Measurements from ENCODE around the gene ERH. TPM values are rescaled to one million over a fixed set of nuclear protein-coding genes. Genes with fewer than 3 reads are reported as not detected.

Gene ERH
- total RNA-seq, 4 donors from 2014 or later, result 40.6 to 54.3 (median 41.5) TPM

- no peak overlapping the region for H3K4me3 ChIP-seq
- no peaks in the 10 kb centered on the region for H3K36me3 ChIP-seq
- DNase-seq (ENCODE audit: low spot score in 2 of 2), result no peak
- no peaks in the 10 kb centered on the region for H3K27me3 ChIP-seq
- peaks cover 11% of the 10 kb centered on the region for H3K4me1 ChIP-seq
- 76% methylated on average over 4 of the region's 4 CpGs for WGBS
- no peaks in the 10 kb centered on the region for H3K9me3 ChIP-seq
- no peak overlapping the region for H3K27ac ChIP-seq
- TF ChIP-seq POLR2AphosphoS5 (IDR thresholded peaks at IDR 0.05) (no peak), POLR2A (IDR thresholded peaks at IDR 0.05) (no peak), EP300 (IDR thresholded peaks at IDR 0.05) (no peak)
- TF ChIP-seq, protein P1, sequence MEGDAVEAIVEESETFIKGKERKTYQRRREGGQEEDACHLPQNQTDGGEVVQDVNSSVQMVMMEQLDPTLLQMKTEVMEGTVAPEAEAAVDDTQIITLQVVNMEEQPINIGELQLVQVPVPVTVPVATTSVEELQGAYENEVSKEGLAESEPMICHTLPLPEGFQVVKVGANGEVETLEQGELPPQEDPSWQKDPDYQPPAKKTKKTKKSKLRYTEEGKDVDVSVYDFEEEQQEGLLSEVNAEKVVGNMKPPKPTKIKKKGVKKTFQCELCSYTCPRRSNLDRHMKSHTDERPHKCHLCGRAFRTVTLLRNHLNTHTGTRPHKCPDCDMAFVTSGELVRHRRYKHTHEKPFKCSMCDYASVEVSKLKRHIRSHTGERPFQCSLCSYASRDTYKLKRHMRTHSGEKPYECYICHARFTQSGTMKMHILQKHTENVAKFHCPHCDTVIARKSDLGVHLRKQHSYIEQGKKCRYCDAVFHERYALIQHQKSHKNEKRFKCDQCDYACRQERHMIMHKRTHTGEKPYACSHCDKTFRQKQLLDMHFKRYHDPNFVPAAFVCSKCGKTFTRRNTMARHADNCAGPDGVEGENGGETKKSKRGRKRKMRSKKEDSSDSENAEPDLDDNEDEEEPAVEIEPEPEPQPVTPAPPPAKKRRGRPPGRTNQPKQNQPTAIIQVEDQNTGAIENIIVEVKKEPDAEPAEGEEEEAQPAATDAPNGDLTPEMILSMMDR (IDR thresholded peaks at IDR 0.05), result no peak
Observed at GRCh38 chr14:69345402-69345801, 52.7 kb downstream of the ERH start.

GRCh38 chr14:69344171-69344570, 53.9 kb downstream of the ERH start:
- H3K36me3 ChIP-seq, result no peaks in the 10 kb centered on the region
- no peak for DNase-seq (ENCODE audit: low spot score in 2 of 2)
- H3K27me3 ChIP-seq, result no peaks in the 10 kb centered on the region
- H3K9me3 ChIP-seq, result no peaks in the 10 kb centered on the region
- no peak for TF ChIP-seq EP300 (IDR thresholded peaks at IDR 0.05)
- TF ChIP-seq POLR2AphosphoS5 (IDR thresholded peaks at IDR 0.05), result no peak
- TF ChIP-seq, protein P1 (IDR thresholded peaks at IDR 0.05), result no peak
- TF ChIP-seq POLR2A (IDR thresholded peaks at IDR 0.05), result no peak
- no peak overlapping the region for H3K4me3 ChIP-seq
- H3K27ac ChIP-seq, result no peak overlapping the region
- H3K4me1 ChIP-seq, result peaks cover 11% of the 10 kb centered on the region
- WGBS, result 76% methylated on average over 3 of the region's 3 CpGs

DNA sequence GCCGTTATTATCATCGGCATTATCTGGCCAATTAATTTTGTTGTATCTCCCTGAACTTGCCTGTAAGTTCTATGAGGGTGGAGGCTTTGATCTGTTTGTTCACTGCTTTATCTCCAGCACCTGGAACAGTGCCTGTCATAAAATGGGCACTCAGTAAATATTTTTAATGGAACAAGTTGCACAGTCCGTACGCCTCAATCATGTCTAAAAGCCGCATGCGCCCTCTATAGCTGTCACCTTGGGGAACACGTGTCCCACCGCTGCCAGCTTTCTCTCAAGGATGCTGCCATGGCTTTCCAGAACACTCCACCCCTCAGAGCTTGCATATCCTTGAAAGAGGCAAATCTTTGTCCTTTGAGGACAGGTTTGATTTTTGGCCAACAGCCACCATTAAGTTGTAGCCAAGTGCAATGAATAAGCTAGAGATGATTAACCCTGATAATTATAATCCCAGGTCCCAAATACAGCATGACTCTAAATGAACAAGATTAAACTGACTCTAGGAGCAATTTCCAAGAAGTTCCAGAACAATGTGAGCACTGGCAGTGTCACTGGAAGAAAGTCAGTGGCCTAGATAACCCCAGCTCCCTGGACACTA, 55.1 kb downstream of the ERH start:
- H3K9me3 ChIP-seq, result no peaks in the 10 kb centered on the region
- H3K36me3 ChIP-seq, result no peaks in the 10 kb centered on the region
- peaks cover 11% of the 10 kb centered on the region for H3K4me1 ChIP-seq
- H3K27me3 ChIP-seq, result no peaks in the 10 kb centered on the region
- DNase-seq (ENCODE audit: low spot score in 2 of 2), result no peak
- no peak overlapping the region for H3K27ac ChIP-seq
- 39% methylated on average over 8 of the region's 8 CpGs for WGBS
- TF ChIP-seq, protein P1 (IDR thresholded peaks at IDR 0.05), result no peak
- TF ChIP-seq POLR2A (IDR thresholded peaks at IDR 0.05) (no peak), POLR2AphosphoS5 (IDR thresholded peaks at IDR 0.05) (no peak), EP300 (IDR thresholded peaks at IDR 0.05) (no peak)
- H3K4me3 ChIP-seq, result no peak overlapping the region

- H3K4me1 ChIP-seq, result peaks cover 26% of the 10 kb centered on the region
- no peaks in the 10 kb centered on the region for H3K36me3 ChIP-seq
- DNase-seq (ENCODE audit: low spot score in 2 of 2), result no peak
- H3K27ac ChIP-seq, result no peak overlapping the region
- no peak overlapping the region for H3K4me3 ChIP-seq
- no peak for TF ChIP-seq EP300 (IDR thresholded peaks at IDR 0.05)
- TF ChIP-seq, protein P1 (IDR thresholded peaks at IDR 0.05), result no peak
- no peak for TF ChIP-seq POLR2AphosphoS5 (IDR thresholded peaks at IDR 0.05)
- no peak for TF ChIP-seq POLR2A (IDR thresholded peaks at IDR 0.05)
- no peaks in the 10 kb centered on the region for H3K27me3 ChIP-seq
- H3K9me3 ChIP-seq, result no peaks in the 10 kb centered on the region
- WGBS, result 94% methylated on average over 13 of the region's 13 CpGs
Observed at GRCh38 chr14:69339426-69339825, 58.7 kb downstream of the ERH start.

DNA sequence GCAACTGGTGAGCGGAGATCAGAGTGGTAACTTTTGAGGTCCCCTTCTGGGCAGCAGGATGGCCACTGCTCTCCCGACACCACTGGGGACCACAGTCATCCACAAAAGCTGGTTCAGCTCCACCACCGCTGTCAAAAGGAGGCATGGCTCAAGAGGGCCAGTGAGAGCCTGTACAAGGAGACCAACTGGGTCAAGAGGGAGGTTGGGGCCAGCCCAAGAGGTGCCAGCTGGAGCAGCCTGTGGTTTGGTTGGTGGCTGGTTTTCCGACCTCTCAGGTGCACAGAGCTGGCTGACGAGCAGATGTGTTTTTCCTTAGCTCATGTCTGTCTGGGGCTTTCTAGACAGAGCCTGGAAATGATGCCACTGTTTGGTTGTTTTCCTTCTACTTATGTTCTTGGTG, 60.1 kb downstream of the ERH start:
- H3K4me3 ChIP-seq, result no peak overlapping the region
- no peak overlapping the region for H3K27ac ChIP-seq
- H3K36me3 ChIP-seq, result no peaks in the 10 kb centered on the region
- no peak for TF ChIP-seq EP300 (IDR thresholded peaks at IDR 0.05)
- TF ChIP-seq, protein P1 (IDR thresholded peaks at IDR 0.05), result no peak
- no peak for TF ChIP-seq POLR2AphosphoS5 (IDR thresholded peaks at IDR 0.05)
- no peak for TF ChIP-seq POLR2A (IDR thresholded peaks at IDR 0.05)
- no peak for DNase-seq (ENCODE audit: low spot score in 2 of 2)
- no peaks in the 10 kb centered on the region for H3K9me3 ChIP-seq
- H3K4me1 ChIP-seq, result peaks cover 19% of the 10 kb centered on the region
- no peaks in the 10 kb centered on the region for H3K27me3 ChIP-seq
- 88% methylated on average over 5 of the region's 5 CpGs for WGBS
